HG03558 (cell line): ENCODE data around the gene PRKG1.

ENCODE experiments used
- ATAC-seq: cut with Tn5 transposase; IDR thresholded peaks from one replicate; pipeline ENCODE4 v1.9.1; 2021; ENCODE audit warnings: moderate number of reproducible peaks; ENCODE audit not compliant: unreplicated experiment; ENCODE audit errors: extremely low read depth

Gene PRKG1

DNA sequence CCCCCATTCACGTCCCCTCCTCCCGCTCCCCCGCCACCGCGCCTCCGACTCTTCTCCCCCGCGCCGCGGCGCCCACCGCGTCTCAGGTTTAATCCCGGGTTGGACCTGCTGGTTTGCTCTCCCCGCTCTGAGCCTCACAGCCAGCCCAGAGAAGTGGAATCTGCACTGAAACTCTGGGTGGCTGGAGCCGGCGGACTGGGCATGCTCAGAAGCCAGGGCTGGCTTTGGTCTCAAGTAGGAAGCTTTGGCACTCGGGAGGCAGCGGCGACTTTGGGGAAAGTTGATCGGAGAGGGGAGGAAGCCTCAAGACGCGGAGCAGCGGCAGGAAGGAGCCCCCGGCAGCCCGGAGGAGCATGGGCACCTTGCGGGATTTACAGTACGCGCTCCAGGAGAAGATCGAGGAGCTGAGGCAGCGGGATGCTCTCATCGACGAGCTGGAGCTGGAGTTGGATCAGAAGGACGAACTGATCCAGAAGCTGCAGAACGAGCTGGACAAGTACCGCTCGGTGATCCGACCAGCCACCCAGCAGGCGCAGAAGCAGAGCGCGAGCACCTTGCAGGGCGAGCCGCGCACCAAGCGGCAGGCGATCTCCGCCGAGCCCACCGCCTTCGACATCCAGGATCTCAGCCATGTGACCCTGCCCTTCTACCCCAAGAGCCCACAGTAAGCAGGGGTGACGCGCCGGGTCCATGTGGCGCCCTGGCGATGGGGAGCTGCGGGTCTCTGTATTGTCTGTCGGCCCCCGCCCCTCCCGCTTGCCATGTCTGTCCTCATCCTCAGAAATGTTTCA, at the start of gene PRKG1:
PRKG1 (plus strand) TSS at position 250 of the 791 bp plus-strand sequence.
- ATAC-seq, result no peak

DNA sequence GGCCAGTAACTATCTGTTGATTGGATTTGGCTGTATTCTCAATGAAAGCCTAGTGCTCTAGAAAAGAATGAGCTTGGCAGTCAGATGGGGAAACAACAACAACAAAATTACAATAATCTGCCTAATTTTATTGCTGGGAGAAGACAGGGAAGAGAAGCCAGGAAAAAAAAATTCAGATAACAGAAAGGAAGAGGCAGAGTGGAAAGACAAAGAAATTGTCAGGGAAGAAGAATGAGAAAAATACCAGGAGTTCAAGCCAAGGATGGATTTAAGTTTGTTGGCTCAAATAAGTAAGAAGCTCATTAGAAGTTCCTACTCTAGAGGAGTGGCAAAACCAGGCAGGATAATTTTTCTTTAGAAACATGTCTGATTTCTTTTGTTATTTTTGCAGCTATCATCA, 45.9 kb upstream of the PRKG1 start:
- no peak for ATAC-seq

DNA sequence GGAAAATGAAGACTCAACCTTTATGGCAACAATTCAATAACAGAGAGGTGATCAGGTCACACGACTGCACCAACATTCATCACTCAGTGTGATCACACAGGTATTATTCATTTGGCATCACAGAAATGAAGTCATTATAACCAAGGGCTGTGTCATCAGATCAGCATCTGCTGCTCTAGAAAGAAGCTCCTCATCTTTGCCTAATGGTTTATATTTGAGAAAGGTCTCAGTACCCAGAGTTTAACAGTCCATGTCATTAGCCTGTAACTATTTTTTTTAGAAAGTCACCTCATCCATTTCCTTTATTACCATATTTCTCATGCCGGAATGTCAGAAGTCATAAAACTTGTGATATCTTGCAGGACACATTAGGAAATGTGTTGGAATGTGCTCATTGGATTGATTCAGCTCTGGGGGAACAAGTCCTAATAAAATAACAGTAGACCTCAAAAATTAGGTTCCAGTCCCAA, 45.1 kb upstream of the PRKG1 start:
- ATAC-seq, result no peak

DNA sequence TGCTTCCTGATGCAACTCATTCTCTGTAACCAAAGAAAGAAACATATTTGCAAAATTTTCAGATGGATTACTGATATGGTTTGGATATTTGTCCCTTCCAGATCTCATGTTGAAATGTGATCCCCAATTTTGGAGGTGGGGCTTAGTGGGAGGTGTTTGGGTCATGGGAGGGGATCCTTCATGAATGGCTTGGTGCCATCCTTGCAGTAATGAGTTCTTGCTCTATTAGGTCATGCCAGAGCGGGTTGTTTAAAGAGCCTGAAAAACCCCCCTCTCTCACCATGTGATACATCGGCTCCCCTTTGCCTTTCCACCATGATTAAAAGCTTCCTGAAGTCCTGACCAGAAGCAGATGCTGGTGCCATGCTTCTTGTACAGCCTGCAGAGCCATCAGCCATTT, 43.8 kb upstream of the PRKG1 start:
- no peak for ATAC-seq

DNA sequence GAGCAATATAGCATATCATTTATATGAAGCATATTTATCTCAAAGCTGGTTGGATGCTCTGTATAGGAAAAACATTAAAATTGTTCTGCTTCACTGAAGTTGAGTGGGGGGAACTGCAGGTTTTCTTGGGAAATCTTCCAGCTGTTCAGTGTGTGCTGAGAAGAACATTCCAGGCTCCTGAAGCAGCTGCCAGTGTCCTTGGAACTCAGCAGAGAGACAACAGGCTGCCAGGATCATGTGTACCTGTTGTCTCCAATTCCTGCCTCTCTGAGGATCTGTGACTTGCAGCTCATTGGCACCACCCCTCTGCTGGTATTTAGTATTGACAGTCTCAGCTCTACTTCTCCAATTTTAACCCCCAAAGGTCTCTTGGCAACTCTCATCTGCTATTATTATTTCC, 42.3 kb upstream of the PRKG1 start:
- no peak for ATAC-seq

DNA sequence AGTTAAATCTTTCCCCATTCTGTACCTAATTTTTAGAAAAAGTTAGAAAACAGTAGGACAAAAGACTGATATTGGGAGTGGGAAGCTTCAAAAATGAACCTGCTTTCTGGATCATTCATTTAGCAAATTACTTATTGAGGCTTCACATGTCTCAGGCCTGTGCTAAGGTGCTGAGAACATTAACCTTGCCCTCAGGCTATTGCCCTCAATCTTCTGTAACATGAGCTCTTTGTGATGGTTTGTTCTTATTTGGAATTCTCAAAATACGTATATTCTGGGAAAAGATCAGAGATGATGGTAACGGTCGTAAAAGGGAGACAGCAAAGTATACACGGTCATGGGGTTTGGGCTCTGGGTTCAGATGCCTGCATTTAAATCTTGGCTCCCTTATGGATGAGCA, 39.5 kb upstream of the PRKG1 start:
- ATAC-seq, result no peak

DNA sequence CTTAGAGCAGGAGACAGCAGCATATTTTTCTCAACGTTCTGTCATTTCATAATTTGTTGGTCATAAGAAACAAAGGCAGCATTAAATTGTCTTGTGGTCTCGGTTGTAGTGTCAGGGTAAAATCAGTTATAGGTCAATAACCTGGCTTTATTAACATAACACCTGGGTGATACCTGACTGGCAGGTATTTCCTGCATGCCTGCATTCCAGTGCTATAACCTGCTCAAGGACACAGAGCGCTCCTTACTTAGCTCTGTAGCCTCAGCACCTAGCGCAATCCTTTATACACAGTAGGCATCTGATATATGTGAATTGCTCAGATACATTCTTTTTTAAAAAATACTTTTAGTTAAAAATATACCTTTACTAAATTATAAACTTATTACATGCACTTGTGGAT, 38.9 kb upstream of the PRKG1 start:
- ATAC-seq, result no peak

DNA sequence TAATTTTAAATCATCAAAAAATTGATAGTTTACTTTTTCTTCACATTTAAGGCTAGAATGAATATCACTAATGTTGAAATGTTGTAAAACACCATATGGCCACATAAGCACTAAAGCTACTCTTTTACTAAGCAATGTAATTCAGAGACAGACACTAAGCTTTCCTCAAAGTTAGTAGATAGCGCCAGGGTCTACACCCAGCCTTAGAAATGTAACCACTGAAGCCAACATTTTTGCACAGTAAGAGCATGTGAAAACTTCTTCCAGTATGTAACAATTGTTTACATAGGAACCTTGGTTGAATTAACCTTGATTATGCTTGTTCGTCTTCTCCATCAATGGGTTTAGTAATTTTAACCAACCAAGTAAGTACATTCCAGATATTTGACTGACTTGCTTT, 28.4 kb upstream of the PRKG1 start:
- ATAC-seq, result no peak

DNA sequence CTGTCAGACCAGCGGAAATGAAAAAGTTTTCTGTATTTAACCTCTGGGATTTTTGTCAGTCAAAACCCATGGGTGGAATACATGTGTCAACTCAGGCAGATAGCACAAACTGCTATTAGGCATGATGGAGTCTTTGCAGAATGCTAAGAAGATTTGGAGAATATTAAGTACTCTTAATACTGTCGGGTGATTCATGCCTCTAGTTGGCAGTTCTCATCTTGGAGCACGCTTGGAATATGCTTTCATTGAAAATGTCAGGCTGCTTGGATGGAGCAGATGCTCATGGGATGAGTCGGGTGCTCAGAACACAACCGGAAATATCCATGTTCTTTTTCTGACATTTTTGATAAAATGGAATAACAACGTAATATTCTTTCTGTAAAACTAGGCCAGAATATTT, 27.6 kb upstream of the PRKG1 start:
- no peak for ATAC-seq

DNA sequence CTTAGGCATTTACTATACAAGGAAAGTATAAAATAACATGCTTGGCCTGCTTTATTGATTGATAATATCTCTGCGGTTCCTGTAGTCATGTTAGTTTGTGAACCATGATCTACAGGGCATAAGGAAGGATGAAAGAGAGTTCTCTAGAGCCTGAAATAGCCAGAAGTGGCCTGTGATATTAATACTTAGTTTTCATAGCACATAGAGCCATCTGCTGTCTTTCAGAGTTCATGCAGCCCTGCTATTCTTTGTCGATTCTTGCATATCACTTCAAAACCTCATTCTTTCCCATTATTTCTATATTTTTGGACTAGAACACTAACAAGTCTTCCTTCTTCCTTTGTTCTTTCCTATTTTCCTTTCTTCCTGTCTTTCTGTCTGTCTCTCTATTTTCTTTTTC, 26.4 kb upstream of the PRKG1 start:
- no peak for ATAC-seq

DNA sequence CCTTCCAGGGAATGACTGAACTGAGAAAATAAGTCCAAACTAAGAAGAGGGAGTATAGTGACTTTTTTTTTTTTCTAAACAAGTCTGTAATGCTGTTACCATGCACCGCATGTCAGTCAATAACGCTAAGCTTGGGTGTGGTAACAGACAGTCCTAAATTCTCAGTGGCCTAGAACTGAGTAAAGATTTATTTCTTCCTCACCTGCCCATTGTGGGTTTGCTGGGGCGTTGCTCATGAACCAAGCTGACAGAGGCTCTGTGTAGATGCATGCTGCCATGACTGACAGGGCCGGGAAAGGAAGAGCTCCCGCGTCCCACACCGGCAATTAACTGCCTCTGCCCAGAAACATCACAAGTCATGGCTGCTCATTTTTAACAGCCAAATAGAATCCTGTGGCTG, 25.5 kb upstream of the PRKG1 start:
- ATAC-seq, result no peak

DNA sequence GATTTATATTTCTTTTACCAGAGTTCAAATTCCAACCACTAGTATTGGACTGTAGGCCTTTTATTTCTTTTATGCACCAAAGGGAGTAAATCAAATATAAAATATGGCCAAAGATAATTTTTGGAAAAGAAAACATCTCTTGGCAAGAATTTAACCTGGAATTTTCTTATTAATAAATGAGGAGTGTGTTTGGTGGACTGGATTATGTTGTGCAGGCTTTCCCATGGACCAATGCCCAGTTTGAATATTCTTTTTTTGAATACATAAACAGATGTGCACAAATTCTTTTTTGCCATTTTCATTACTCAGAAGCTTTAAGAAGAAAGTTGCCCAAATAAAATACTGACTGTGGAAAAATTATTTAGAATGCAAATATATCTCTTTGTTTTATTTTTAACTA, 22.1 kb upstream of the PRKG1 start:
- no peak for ATAC-seq

DNA sequence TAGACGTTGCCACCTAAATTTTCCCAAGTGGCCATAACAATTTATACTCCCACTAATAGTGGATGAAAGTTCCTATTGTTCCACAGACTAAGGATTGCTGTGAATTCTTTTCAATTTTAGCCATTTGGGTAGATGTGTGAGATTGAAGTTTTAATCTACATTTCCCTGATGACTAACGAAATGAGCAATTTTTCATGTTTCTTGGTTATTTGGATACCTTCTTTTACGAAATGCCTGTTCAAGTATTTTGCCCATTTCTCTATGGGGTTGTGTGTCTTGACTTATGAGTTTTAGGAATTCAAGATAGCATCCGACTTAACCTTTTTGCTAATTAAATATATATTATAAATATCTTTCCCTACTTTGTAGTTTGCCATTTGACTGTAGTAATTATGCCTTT, 16.4 kb upstream of the PRKG1 start:
- no peak for ATAC-seq

DNA sequence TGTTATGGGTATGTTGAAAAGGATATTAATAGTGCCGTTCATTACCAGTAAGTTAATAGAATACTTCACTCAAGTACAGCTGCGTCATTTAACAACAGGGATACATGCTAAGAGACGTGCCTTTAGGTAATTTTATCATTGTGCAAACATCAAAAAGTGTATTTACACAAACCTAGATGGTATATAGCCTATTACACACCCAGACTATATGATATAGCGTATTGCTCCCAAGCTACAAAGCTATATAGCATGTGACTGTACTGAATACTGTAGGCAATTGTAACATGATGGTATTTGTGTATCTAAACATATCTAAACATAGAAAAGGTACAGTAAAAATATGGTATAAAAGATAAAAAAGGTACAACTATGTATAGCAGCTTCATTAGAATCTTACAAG, 11.1 kb upstream of the PRKG1 start:
- no peak for ATAC-seq

DNA sequence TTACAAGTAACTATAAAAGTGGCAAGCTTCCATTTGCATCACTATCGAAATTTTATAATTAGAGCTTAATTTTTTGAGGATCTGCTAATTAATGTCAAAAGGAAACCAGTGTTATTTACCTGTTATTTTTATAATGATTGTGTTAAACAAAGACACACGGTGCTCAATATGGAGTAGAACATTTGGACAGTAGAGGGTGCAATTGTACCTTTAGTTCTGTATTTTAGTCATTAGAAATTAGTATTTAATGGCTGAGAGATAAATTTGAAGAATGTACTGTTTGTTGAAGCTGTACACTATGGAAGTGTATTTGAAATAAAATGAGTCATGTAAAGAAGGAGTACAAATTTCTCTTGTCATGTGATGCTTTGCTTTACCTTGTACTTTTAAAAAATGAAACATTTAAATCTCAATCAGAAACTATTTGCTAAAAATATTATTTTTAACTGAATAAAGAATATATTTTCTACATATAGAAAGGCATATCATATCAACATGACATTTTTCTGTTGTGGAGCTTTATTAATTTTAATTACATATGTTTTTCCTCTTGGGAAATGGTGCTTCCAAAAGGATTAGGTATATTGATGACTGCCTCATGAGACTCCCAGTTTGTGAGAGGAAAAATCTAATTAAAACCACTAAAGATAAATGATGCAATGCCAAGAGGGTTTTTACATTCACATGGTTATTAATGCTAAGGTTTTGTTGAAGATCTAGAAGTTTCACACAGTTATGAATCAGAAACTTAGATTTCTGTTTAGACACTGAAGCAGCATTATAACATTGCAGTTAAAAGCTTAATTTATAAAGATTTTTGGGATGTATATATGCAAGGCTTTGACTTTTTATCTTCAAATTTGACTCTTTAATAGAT, 10.4 kb upstream of the PRKG1 start:
- no peak for ATAC-seq

DNA sequence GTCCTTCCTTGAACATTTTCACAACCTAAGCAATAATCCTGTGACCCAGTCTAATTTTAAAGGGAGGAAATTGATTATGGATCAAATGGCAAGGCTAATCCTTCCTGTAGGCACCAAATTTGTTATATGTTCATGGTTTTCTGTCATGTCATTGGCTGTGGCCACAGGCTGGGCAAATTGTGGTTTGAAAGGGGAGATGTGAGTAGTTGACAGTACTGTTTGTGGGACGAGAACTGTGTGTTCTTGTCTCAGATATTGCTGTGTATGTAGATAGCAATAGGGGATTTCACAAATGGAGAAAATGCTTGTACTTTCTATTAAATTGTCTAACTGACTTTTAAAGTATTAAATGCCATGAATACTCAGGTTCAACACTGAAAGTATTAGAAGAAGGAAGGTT, 8.1 kb upstream of the PRKG1 start:
- no peak for ATAC-seq

DNA sequence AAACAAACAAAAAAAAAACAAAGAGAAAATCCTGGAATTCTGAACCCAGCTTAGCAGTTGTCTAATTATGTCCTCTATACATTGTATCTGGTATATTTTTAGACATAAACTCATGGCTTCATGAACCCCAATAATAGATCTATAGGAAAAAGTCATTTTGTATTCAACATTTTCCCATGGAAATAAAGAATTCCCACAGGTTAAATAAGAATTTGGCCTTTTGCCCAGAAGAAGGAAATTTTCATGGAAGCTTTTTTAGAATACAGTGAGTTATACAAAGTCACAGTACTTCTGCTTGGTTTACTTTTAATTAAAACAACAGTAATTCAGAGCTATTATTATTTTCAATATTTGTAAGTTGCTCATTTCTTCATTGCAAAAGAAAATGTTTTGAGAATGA, 2.1 kb upstream of the PRKG1 start:
- no peak for ATAC-seq

DNA sequence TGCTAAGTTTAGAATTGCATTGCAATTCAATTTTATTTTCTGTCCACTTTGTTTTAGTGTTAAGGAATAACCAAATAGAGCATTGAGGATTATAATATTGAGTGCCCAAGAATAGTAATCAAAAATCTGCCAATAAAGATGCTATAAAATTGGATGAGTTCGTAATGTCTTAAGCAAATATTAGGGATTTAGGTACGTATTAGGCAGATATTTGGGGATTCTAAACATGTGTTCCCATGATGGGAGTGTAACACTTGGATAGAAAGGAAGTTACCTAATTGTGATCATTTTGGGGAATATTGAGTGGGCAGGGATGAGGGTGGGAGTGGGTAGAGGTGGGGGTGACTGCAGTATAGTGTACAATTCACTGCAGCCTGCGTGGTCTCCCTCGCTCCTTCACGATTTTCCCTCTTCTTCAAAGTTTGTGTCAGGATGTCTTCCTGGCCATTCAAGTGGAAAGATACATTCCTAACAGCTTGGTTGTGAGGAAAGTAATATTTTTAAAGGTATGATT, 1.3 kb upstream of the PRKG1 start:
- no peak for ATAC-seq

DNA sequence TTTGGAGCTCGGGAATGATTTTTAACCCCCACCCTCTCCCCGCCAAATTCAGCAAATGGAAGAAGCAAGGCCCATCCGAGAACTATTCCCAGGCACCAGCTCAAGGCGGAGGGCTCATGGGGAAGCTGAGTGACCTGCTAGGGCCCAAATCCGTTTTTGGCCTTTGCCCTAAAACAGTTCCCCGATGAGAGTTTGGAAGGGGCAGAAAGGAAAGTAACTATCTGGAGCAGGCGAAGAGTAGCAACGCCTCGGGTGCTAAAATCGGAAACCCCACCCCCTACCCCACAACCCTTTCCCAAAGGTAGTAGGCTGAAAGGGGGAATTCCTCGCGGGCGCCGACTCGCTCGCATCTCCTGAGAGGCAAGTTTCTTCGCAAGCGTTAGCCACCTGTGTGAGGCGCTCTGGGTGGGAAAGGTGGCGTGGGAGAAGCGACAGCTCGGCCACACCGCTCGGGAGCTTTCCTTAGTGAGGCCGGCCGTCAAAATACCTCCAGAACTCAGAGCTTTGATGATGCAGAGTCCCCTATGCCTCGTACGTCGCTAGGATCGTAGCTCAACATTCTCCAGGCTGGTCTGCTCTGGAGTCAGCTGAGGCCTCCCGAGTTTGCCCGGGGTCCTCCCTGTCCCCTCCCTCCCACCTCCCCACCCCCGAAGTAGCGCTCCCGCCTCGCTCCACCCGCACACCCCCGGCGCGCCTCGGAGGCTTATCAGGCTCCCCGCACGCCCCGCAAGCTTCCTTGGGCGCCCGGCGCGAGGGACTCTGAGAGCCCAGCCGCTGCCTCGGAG, 642 bp upstream of the PRKG1 start:
- ATAC-seq, result no peak

DNA sequence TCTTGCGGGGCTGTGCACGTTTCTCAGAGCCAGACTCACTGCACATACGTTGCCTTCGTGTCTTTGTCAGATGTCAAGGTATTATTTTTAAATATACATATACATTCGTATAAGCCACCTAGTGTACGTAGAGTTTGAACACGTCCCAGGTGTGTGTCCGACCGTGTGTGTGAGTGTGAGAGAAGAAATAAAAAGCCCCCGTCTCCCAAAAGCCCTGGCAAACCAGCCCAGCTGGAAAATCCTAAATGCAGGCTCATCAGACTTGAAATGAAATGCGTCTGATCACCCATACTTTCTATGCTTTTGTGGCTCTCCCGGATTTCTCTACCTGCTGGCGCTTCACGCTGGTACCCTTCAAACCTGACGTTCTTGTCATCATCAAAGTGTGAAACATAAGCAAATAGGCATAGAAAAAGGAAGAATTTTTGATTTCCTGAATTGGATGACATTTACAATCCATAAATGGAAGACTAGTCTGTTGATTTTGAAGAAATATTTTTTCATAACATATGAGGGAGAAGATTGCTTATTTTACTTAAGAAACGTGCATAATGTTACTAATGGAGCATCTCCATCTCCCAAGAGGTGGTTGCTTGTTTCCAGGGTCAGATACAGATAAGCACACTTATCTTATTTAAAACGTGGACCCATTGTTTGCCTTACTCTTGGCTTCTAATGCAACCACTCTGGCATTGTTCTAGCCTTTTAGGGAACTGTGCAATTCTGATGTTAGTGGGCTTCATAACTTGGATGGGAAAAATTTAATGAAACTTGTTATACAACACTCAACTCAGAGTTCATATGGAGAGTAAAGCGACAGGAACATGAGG, 971 bp downstream of the PRKG1 start:
- ATAC-seq, result no peak
